Activated CD4-positive, CD25-positive, alpha-beta regulatory T cell (primary cell): Measurements from ENCODE around the gene C19orf67.

ENCODE experiments used
- DNase-seq, 4 experiments: peaks; one replicate each; lab custom pipeline; 2025; lab: John Stamatoyannopoulos, UW

The C19orf67 gene

DNA sequence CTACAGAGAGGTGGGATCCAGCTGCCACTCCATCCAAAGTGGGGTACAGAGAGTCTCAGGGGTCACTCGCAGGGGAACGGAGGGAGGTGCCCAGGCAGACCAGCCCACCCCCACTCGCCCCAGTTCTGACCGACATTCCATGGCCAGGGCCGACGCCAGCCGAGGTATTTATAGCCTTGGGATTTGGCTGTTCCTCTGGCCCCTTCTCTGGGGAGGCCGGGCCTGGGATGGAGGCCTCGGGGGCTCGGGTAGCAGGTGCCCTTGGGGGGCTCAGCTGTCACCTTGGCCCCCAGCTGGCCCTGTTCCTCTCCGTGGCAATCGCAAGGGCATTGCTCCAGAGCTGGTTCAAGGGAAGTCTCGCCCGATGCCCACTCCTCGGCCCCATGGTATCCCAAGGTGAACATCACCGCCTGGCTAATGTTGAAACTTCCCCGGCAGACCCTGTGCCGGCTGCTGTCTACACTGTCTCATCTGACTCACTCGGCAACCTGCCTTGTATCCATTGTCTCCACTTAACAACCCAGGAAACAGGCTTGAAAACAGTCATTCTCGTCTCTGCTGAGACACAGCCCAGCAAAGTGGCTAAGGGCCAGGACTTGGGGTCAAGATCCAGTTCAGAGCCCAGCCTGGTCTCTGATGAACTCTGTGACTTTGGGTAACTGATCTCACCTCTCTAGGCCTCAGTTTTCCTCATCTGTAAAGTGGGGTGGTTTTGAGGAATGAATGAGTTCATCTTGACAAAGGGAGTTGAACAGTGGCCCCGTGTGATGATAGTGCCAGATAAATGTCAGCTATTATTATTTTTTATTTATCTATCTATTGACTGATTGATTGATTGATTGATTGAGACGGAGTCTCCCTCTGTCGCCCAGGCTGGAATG lies 22.2 kb upstream of the C19orf67 start:
- DNase-seq, result no peak

- no peak for DNase-seq
Measured at GRCh38 chr19:14106840-14107239, 21.3 kb upstream of the C19orf67 start.

DNA sequence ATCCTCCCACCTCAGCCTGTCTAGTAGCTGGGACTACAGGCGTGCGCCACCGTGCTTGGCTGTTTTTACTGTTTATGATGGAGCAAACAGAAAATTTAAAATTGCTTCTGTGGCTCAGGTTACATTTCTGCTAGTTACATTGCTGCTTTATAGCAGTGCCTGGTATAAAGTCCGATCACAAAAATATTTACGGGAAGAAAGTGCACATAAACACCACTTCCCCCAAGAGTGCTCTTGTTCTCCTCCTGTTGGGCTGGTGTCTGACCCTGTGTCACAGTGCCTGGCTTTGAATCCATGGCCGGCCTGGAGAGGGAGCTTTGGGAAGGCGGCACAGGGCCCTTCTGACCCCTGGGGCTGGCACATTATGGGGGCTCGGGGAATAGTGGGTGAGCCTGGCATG lies 20.1 kb upstream of the C19orf67 start:
- no peak for DNase-seq

DNA sequence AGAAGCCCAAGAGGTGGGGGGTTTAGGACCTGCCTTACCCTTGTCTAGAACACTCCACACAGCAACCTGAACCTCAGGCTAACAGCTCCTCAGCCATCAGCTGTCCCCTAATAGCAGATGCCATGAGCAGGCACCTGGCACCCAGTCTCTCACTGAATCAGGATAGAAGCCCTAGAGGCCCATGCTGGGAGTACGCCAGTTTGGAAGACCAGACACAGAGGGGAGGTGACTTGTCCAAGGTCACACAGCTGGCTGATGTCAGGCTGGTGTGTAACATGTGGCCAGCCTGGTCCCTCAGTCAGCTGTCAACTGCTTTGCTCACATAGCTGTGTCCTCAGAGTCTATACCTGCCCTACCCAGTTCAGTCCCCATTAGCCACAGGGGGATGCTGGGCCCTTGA lies 17.7 kb upstream of the C19orf67 start:
- DNase-seq, result no peak

DNA sequence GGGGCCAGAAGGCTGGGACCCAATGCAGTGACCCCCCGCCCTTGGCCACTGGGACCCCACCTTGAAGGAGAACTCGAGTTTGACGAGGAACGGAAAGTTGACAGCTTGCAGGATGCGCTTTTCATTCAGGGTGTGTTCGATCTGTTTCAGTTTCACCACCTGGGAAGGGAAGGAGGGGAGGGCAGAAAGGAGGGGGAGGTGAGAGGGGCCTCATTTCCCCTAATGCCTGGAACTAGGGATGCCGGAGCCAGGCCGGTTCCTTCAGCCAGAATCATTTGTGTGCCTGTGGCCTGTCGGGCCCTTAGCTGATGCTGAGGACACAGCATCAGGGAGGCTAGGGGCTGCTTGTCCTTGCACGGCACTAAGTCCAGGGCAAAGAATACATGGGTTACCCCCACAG lies 17.2 kb upstream of the C19orf67 start:
- no peak for DNase-seq

GRCh38 chr19:14102102-14102696 lies 16.6 kb upstream of the C19orf67 start:
- no peak for DNase-seq

DNA sequence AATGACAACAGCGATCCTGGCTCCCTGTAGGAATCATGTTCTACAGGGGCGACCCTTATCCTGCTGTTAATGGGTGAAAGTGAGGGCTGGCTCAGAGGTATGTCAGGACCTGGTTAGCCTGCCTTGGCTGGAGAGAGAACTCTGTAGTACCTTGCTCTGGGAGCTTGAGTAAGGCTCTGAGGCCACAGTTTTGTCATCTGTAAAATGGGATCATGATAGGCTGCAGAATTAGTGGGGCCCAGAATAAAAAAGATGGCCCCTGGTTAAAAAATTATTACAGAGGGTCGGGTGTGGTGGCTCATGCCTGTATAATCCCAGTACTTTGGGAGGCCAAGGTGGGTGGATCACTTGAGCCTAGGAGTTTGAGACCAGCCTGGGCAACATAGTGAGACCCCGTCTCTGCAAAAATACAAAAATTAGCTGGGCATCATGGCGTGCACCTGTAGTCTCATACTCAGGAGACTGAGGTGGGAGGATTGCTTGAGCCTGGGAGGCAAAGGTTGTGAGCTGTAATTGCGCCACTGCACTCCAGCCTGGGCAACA lies 15.5 kb upstream of the C19orf67 start:
- no peak for DNase-seq

GRCh38 chr19:14097532-14098151 lies 12.1 kb upstream of the C19orf67 start:
- DNase-seq, result no peak

GRCh38 chr19:14096272-14096992 lies 10.8 kb upstream of the C19orf67 start:
- DNase-seq, result no peak

DNA sequence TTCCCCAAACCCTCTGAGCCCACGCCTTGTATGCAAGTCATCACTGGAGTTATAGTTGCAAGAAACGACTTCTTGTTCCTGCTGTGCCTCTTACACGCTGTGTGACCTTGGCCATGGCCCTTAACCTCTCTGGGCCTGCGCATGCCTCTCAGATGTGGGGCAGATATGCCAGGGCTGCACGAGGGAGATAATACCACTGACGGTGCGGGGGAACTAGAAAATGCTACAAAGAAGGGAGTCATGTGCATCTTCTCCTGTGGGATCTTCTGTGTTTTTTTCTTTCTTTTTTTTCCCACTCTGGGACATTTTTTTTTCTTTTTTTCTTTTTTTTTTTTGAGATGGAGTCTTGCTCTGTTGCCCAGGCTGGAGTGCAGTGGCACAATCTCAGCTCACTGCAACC lies 9.3 kb upstream of the C19orf67 start:
- DNase-seq, result no peak

- no peak for DNase-seq
Measured at GRCh38 chr19:14093117-14093823, 7.7 kb upstream of the C19orf67 start.

DNA sequence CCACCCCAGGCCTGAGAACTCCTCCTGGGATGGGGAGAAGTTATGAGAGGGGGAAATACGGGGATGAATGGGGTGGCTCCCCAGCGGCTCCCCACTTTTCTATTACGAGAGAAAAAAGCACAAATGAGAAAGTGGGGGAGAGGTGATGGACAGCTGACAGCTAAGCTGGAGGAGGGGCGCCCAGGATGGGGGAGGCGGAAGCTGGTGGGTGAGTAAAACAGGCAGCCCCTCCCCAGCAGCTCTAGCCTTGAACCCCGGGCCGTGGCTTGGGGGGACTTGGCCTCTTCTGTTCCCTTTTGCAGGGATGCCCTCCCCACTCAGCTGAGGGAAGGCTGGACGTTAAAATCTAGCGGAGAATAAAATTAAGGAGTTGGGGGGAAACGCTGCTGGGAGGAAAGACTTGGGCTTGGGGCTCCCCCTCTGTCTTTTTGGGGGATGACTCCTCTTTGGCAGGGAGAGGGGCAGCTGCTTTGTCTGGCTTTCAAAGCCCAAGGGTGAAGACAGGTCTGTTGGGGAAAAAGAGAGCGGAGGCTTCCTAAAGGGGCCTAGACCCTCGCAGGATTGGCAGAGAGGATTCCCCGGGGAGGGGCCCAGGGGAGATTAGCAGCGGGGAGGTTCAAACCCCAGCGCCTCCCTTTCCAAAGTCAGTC lies 6.4 kb upstream of the C19orf67 start:
- DNase-seq, result peak in 2 of 4 experiments; percentile 23 to 27

DNA sequence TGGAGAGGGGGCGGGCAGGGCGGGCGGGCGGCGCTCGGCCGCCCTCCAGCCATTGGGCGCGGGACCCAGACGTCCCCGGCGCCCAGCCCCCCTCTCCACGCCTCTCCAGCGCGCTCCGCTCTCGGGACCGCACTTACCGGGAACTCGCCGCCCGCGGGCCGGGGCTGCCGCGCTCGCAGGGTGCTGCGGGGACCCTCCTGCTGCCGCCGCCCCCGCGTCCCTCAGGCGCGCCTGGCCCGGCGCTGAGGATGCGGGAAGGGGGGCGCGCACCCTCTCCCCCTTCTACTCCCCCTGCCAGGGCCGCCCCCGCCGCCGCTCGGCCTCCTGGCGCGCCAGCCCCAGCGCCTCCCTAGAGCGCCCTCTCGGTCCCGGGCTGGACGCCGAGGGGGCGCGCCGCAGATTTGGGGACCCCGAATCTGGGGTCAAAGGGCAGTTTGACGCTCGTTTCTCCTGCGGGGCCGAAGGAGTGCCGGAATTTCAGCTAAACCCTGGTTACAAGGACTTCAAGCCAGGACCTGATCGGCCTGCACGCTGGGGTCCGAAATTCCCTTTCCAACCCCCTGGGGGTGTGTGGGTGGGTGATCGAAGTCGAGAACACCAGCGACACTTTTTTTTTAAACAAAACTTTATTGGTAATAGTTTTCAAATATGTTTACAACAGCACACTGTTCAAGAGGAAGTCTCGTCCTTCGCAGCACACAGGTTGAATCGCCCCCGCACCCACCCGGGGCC lies 5.7 kb upstream of the C19orf67 start:
- DNase-seq, result peak; percentile 49 to 71 (median 60)

GRCh38 chr19:14090509-14091080 lies 5.0 kb upstream of the C19orf67 start, which contains the start of gene SAMD1:
TSS of gene SAMD1 (minus strand) at chr19:14090751.
- peak; percentile 70 to 87 (median 76) for DNase-seq

- DNase-seq, result peak; percentile 19 to 34 (median 27)
Measured at GRCh38 chr19:14089662-14090508, 4.3 kb upstream of the C19orf67 start.

DNA sequence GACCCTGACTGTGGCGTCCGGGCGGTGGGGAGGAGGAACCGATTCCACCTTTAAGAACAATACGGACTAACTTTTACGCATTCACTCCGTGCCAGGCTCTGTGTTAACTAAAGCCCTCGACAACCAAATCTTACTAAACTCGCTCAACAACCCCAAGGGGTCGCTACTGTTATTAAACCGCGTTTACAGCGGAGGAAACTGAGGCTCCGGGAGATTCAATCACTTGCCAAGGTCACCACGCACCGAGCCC lies 3.8 kb upstream of the C19orf67 start:
- DNase-seq, result no peak

- no peak for DNase-seq
Measured at GRCh38 chr19:14088634-14089411, 3.2 kb upstream of the C19orf67 start.

GRCh38 chr19:14086098-14086497 lies 515 bp upstream of the C19orf67 start:
- DNase-seq, result no peak

GRCh38 chr19:14082675-14082960 lies 3.0 kb downstream of the C19orf67 start:
- no peak for DNase-seq
